ENCODE data around the gene CTSW. TPM values are rescaled to one million over a fixed set of nuclear protein-coding genes. Genes with fewer than 3 reads are reported as not detected.

The CTSW gene
- total RNA-seq, 1 experiment from 2014 or later = not detected

DNA sequence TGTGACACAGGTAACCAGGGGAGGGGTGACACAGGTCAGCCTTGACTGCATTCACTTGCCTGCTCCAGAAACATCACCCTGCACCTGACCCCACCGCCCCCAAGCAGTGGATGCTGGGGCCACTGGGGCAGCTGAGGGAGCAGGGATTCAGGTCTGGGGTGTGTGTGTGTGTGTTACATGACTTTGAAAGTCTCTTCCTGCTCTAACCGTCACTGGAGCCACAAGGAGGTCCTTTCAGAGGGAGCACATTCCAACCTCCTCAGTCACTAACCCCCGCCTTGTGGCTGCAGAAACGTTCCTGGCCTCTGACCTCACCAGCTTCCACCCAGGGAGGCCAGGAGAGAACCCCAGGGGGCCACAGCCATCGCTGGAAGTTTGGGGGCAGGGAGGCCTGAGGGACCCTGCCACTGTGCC lies 23.4 kb downstream of the CTSW start:
- H3K36me3 ChIP-seq = peaks cover 16% of the 10 kb centered on the region
- no peaks in the 10 kb centered on the region for H3K27me3 ChIP-seq
- DNase-seq = peak; percentile 91
- H3K9me3 ChIP-seq = no peaks in the 10 kb centered on the region
- H3K4me3 ChIP-seq = no peak overlapping the region

- no peak for DNase-seq
- peaks cover 10% of the 10 kb centered on the region for H3K36me3 ChIP-seq
- H3K9me3 ChIP-seq = no peaks in the 10 kb centered on the region
- no peaks in the 10 kb centered on the region for H3K27me3 ChIP-seq
- no peak overlapping the region for H3K4me3 ChIP-seq
Measured at GRCh38 chr11:65903715-65904114, 24.1 kb downstream of the CTSW start.

DNA sequence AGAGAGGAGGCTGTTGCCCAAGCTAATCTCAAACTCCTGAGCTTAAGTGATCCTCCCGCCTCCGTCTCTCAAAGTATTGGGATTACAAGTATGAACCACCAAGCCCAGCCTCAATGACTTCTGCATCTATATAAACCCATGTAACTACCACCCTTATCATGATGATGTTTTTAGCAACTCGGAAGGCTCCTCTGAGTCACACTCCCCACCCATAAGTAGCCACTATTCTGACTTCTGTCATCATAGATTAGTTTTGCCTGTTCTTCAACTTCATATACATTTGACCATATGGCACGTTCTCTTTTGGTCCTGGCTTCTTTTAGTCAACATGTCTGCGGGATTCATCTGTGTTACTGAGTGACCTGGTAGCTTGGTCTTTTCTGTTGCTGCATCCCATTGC lies 27.0 kb downstream of the CTSW start:
- no peaks in the 10 kb centered on the region for H3K9me3 ChIP-seq
- no peaks in the 10 kb centered on the region for H3K36me3 ChIP-seq
- no peak for DNase-seq
- no peaks in the 10 kb centered on the region for H3K27me3 ChIP-seq
- H3K4me3 ChIP-seq = no peak overlapping the region

DNA sequence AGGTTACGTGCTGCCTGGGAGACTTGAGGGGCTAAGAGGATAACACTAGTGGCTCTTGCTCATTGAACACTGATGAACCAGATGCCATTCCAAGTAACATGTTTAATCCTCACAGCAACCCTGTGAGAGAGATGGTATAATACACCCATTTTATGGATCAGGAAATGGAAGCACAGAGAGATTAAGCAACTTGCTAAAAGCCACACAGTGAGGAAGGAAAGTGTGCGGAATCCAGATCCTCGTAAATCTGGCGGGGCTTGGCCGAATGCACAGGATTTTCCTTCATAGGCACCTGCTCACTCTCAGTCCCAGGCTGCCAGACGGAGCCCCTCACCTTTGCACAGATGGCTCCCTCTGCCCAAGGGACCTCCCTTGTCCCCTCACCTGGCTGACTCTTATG lies 28.2 kb downstream of the CTSW start:
- Histone ChIP-seq H3K36me3 (no peaks in the 10 kb centered on the region), H3K9me3 (no peaks in the 10 kb centered on the region), H3K27me3 (no peaks in the 10 kb centered on the region), H3K4me3 (no peak overlapping the region)
- no peak for DNase-seq

GRCh38 chr11:65911682-65912568 lies 32.3 kb downstream of the CTSW start:
- peak; percentile 97 for DNase-seq
- Histone ChIP-seq H3K9me3 (no peaks in the 10 kb centered on the region), H3K36me3 (peaks cover 6% of the 10 kb centered on the region), H3K4me3 (no peak overlapping the region; the same call in 1 of the 2 replicates), H3K27me3 (no peaks in the 10 kb centered on the region)

- Histone ChIP-seq H3K9me3 (no peaks in the 10 kb centered on the region), H3K4me3 (no peak overlapping the region), H3K27me3 (no peaks in the 10 kb centered on the region), H3K36me3 (peaks cover 15% of the 10 kb centered on the region)
- DNase-seq = peak; percentile 88
Measured at GRCh38 chr11:65912845-65913244, 33.2 kb downstream of the CTSW start.

- no peak overlapping the region for H3K4me3 ChIP-seq
- DNase-seq = peak; percentile 72
- H3K36me3 ChIP-seq = peaks cover 27% of the 10 kb centered on the region
- no peaks in the 10 kb centered on the region for H3K27me3 ChIP-seq
- H3K9me3 ChIP-seq = no peaks in the 10 kb centered on the region
Measured at GRCh38 chr11:65915101-65915820, 35.6 kb downstream of the CTSW start.

GRCh38 chr11:65915821-65916251 lies 36.2 kb downstream of the CTSW start:
- peak; percentile 99 for DNase-seq
- Histone ChIP-seq H3K9me3 (no peaks in the 10 kb centered on the region), H3K27me3 (no peaks in the 10 kb centered on the region), H3K4me3 (peak overlapping the region; percentile 77), H3K36me3 (peaks cover 33% of the 10 kb centered on the region)

GRCh38 chr11:65916391-65916790 lies 36.8 kb downstream of the CTSW start:
- Histone ChIP-seq H3K4me3 (peak overlapping the region; percentile 77), H3K36me3 (peaks cover 35% of the 10 kb centered on the region)
- DNase-seq = no peak

DNA sequence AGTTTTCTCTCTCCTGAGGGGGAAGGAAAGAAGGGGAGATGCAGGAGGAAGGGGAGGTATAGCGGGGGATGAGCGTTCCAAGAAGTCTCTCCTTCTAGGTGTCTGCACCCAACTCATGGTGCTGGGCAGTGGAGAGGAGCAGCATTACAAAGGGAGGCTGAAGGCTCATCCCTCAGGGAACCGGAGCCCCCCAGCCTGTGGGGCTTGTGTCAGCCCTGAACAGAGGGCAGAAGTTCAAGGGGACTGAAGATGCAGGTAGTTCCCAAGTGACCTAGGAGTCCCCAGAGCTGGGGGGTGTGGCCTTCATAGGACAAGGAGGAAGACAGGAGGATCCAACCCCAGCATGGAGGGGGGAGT lies 37.4 kb downstream of the CTSW start:
- Histone ChIP-seq H3K36me3 (peaks cover 42% of the 10 kb centered on the region), H3K9me3 (no peaks in the 10 kb centered on the region), H3K4me3 (peak overlapping the region; percentile 77), H3K27me3 (no peaks in the 10 kb centered on the region)
- no peak for DNase-seq

More at GRCh38 chr11:65916391-65916790, 36.8 kb downstream of the CTSW start:
- Histone ChIP-seq H3K27me3 (no peaks in the 10 kb centered on the region), H3K9me3 (no peaks in the 10 kb centered on the region)

- H3K9me3 ChIP-seq = no peaks in the 10 kb centered on the region
- no peaks in the 10 kb centered on the region for H3K27me3 ChIP-seq
- peak overlapping the region; percentile 77 for H3K4me3 ChIP-seq
- peaks cover 47% of the 10 kb centered on the region for H3K36me3 ChIP-seq
- peak; percentile 83 for DNase-seq
Measured at GRCh38 chr11:65917434-65918210, 38.0 kb downstream of the CTSW start.

- Histone ChIP-seq H3K36me3 (peaks cover 56% of the 10 kb centered on the region), H3K4me3 (peak within 1 kb of the TSS; percentile 84), H3K9me3 (no peaks in the 10 kb centered on the region), H3K27me3 (no peaks in the 10 kb centered on the region)
- no peak for DNase-seq
Measured at GRCh38 chr11:65918211-65919140, 38.8 kb downstream of the CTSW start, which contains the start of gene C11orf68. C11orf68 (minus strand) TSS chr11:65919062; CDS start chr11:65919031, 31 bp downstream.

DNA sequence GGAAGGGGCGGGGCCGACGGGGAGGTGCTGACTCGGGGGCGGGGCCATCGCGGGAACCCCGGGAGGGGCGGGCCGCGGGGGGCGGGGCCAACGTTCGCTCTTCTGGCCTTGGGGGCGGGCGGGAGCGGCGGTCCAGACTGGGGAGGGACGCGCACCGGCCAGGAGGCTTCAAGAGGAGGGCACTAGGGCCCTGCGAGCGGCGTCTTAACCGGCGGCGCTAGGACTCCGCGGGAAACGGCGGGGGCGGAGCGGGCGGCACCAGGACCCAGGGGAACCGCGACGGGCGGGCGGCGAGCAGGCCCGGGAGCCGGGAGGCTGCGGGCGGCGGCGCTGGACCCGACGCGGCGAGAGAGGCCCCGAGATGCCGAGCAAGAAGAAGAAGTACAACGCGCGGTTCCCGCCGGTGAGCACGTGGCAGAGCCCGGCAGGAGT lies 39.5 kb downstream of the CTSW start, which contains the start of gene DRAP1:
Gene DRAP1, plus strand, starts transcription at position 286 of the 432 bp plus-strand sequence. Its CDS starts 76 bp downstream, at position 362.
- Histone ChIP-seq H3K36me3 (peaks cover 58% of the 10 kb centered on the region), H3K27me3 (no peaks in the 10 kb centered on the region)
- peak; percentile 99 for DNase-seq

GRCh38 chr11:65919573-65920371 lies 40.1 kb downstream of the CTSW start:
- DNase-seq = peak; percentile 51
- Histone ChIP-seq H3K36me3 (peaks cover 58% of the 10 kb centered on the region), H3K4me3 (peak overlapping the region; percentile 84), H3K27me3 (no peaks in the 10 kb centered on the region), H3K9me3 (no peaks in the 10 kb centered on the region)

More for the DNA sequence above, 39.5 kb downstream of the CTSW start, which contains the start of gene DRAP1:
- H3K9me3 ChIP-seq = no peaks in the 10 kb centered on the region
- H3K4me3 ChIP-seq = peak within 1 kb of the TSS; percentile 84

DNA sequence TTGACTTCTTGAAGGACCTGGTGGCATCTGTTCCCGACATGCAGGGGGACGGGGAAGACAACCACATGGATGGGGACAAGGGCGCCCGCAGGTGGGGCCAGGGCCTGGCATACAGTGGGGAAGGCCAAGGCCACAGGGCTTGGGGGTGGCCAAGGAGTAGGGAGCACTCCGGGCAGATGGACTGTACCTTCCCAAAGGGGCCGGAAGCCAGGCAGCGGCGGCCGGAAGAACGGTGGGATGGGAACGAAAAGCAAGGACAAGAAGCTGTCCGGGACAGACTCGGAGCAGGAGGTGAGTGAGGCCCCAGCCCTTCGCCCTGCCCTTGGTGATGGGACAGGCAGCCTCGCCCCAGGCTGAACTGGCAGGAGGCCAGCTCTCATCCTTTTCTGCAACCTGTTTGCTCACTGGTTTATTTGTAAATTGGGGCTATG lies 40.8 kb downstream of the CTSW start:
- H3K4me3 ChIP-seq = peak overlapping the region; percentile 84
- H3K9me3 ChIP-seq = no peaks in the 10 kb centered on the region
- DNase-seq = no peak
- H3K36me3 ChIP-seq = peaks cover 59% of the 10 kb centered on the region
- H3K27me3 ChIP-seq = no peaks in the 10 kb centered on the region

Data from MG63 (cell line).